Stimulated activated CD4-positive, alpha-beta T cell treated with anti-CD3 and anti-CD28 coated beads, Interleukin-12 subunit alpha, Interleukin-12 subunit beta, amount 100 ng/mL, for 24 hours (primary cell): Measurements from ENCODE around the gene BRD1.

Experiments
- DNase-seq, 2 experiments: peaks; one replicate each; pipeline ENCODE4 v3.0.0-alpha.2; 2020; ENCODE audit warnings: low read depth in 2 of 2

Gene BRD1

DNA sequence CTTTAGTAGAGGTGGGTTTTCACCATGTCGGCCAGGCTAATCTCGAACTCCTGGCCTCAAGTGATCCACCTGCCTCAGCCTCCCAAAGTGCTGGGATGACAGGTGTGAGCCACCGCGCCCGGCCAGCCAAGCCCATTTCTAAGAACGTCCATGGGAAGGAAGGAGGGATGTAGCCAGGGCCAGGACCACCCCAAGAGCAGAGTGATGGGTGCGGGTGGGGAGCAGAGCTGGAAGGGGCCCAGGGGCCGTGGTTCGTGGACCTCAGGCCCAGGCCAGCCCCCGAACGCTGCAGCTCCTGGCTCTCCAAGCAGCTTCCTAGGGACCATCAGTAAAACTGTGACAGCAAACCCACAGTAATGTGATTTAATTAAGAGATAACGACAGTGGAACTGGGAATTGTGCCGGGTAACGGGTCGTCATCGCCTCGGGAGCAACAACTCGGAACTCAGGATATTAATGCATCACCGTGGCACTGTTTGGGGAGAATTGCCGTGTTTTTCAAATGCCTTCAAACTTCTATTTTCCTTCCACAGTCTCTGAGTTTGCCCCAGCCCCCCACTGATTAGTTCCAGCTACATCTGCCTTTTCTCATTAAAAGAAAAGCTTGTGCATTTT is 74.3 kb downstream of the BRD1 start:
- no peak for DNase-seq

DNA sequence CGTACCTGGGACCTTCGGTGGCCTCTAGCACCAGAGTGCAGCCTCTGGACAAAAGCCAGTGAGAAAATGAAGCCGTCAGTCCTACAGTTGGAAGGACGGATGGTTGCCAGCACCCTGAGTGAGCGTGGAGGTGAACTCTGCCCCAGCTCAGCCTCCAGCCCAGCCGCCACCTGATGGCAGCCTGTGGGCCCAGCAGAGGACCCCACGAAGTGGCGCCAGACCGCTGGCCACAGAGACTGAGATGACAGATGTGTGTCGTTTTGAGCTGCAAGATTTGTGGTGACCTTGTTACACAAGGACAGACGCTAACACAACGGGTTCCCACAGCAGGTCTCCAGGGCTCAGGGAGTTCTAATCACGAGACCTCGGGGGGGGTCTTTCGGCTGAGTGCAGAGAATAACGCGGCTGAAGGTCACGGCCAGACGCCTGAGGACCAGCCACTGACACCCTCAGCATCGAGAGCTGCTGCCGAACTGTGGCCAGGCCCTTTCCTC is 75.0 kb downstream of the BRD1 start:
- DNase-seq: no peak

- DNase-seq: no peak
Observed at GRCh38 chr22:49751966-49752597, 75.6 kb downstream of the BRD1 start.

DNA sequence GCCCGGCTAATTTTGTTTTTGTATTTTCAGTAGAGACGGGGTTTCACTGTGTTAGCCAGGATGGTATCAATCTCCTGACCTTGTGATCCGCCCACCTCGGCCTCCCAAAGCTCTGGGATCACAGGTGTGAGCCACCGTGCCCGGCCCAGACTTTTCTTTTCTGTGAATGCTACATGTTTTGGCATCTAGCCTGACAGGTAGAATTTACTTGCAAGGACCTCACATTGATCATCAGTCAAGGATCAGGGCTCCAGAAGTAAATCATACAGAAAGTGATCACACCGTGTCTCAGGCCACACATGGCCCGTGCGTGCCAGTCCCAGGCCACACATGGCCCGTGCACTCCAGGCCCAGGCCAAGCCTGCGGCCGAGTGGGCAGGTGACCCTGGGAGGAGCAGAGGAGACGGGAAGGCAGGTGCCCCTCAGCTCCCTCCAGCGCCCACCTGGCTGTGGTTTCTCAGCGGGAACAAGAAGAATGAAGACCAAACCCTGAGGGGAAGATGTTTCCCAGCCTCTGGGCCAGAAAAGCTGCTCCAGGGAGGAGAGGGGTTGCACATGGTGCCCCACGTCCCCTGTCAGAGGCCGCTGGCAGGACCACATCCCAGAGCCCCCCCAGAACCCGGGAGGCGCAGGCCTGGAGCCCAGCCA is 76.2 kb downstream of the BRD1 start:
- DNase-seq: no peak

- no peak for DNase-seq
Observed at GRCh38 chr22:49749885-49750510, 77.7 kb downstream of the BRD1 start.

- DNase-seq: no peak
Observed at GRCh38 chr22:49749227-49749626, 78.4 kb downstream of the BRD1 start.

DNA sequence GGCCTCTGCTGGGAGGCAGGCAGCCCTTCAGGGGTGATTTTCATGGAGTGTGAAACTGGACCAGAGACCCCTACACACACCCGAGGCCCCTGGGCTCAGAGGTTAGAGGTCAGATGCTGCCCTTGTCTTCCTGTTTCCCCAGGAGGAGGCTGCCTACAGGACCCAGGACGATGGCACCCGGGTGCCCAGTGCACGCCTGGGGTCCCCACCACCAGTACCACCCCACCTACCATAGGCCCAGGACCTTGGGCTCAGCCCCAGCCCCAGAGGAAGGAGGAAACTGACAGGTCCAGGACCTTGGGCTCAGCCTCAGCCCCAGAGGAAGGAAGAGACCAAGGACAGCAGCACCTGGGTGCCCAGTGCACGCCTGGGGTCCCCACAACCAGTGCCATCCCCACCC is 79.2 kb downstream of the BRD1 start:
- DNase-seq: no peak

- no peak for DNase-seq
Observed at GRCh38 chr22:49747716-49748115, 80.0 kb downstream of the BRD1 start.

GRCh38 chr22:49747130-49747529 is 80.5 kb downstream of the BRD1 start:
- no peak for DNase-seq

GRCh38 chr22:49746065-49746464 is 81.6 kb downstream of the BRD1 start:
- no peak for DNase-seq

- DNase-seq: no peak
Observed at GRCh38 chr22:49740242-49740641, 87.4 kb downstream of the BRD1 start.

GRCh38 chr22:49739138-49739537 is 88.5 kb downstream of the BRD1 start:
- DNase-seq: no peak

DNA sequence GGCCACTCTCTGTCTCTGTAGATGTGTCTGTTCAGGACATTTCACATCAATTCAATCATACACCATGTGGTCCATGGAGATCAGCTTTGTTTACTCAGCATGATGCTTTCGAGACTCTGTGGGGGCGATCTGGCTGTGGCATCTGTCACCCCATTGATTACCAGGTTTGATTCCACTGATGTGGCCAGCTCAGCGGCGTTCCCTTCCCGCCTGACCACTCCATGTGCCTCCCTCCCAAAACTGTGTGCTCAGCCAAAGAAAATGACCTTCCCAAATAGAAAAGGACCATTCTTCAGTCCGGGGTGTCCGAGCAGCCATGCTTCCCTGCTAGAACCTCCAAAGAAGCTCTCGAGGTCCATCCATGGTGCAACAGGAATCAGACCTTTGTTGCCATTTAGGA is 89.1 kb downstream of the BRD1 start:
- no peak for DNase-seq

- DNase-seq: no peak
Observed at GRCh38 chr22:49738006-49738405, 89.7 kb downstream of the BRD1 start.

- DNase-seq: no peak
Observed at GRCh38 chr22:49737101-49737551, 90.5 kb downstream of the BRD1 start.

- no peak for DNase-seq
Observed at GRCh38 chr22:49736538-49736937, 91.1 kb downstream of the BRD1 start.

DNA sequence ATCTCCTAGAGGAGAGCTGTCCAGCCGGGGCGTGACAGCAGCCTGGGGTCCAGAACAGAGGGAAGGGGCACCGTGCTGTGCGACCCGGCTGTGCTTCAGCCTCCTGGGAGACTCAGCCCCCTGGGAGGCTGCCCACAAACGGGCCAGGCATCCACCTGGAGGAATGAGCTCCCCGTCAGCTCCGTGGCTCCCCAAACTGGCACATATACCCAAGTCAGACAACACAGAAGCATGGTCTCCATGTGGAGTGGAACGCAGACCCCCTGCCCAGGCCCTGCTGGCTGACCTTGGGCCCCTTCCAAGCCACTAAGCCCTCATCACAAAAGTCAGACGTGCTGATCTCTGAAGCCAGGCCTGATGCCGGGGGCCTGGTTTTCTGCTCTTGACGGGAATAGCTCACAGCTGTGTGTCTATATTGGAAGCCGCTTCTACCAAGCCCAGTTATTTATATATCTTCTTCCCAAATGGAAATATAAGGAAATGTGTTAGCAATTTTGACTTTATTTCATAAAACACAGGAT is 91.7 kb downstream of the BRD1 start:
- DNase-seq: no peak

GRCh38 chr22:49735411-49735900 is 92.2 kb downstream of the BRD1 start:
- no peak for DNase-seq

DNA sequence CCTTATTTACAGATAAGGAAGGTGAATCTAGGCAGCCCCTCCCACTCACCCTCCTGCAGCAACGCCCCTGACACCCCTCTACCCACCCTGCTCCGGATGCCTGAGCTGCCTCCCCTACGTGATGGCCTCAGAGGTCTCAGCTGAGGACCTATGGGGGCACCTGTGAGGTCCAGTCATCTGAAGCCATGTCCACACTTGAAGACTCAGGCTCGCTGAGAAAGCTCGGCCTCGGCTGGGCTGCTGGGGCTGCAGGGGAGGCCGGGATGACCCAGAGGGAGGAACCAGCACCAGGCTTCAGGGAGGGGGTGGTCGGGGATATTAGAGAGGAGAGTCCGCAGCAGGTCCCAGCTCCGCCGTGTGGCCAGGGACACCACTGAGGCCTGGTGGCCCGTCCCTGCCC is 92.8 kb downstream of the BRD1 start:
- no peak for DNase-seq

GRCh38 chr22:49734390-49734789 is 93.3 kb downstream of the BRD1 start:
- DNase-seq: no peak

- DNase-seq: no peak
Observed at GRCh38 chr22:49733631-49734030, 94.0 kb downstream of the BRD1 start.

DNA sequence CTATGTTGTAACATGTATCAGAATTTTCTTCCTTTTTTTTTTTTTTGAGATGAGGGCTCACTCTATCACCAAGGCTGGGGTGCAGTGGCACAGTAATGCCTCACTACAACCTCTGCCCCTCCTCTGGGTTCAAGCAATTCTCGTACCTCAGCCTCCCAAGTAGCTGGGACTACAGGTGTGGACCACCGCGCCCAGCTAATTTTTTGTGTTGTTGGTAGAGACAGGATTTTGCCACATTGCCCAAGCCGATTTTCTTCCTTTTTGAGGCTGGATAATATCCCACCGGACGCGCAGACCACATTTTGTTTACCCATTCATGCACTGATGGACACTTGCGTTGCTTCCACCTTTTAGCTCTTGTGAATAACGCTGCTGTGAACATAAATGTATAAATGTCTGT is 97.0 kb downstream of the BRD1 start:
- no peak for DNase-seq
